HG03558 (cell line): ENCODE data around the gene GSC.
"Not testable (repeated sequence)": the region's sequence is repeated elsewhere in the genome, so short reads cannot be mapped to it uniquely, and the experiment has no call there.

Experiments
- ATAC-seq: cut with Tn5 transposase; IDR thresholded peaks from one replicate; pipeline ENCODE4 v1.9.1; 2021; ENCODE audit warnings: moderate number of reproducible peaks; ENCODE audit not compliant: unreplicated experiment; ENCODE audit errors: extremely low read depth

The GSC gene

DNA sequence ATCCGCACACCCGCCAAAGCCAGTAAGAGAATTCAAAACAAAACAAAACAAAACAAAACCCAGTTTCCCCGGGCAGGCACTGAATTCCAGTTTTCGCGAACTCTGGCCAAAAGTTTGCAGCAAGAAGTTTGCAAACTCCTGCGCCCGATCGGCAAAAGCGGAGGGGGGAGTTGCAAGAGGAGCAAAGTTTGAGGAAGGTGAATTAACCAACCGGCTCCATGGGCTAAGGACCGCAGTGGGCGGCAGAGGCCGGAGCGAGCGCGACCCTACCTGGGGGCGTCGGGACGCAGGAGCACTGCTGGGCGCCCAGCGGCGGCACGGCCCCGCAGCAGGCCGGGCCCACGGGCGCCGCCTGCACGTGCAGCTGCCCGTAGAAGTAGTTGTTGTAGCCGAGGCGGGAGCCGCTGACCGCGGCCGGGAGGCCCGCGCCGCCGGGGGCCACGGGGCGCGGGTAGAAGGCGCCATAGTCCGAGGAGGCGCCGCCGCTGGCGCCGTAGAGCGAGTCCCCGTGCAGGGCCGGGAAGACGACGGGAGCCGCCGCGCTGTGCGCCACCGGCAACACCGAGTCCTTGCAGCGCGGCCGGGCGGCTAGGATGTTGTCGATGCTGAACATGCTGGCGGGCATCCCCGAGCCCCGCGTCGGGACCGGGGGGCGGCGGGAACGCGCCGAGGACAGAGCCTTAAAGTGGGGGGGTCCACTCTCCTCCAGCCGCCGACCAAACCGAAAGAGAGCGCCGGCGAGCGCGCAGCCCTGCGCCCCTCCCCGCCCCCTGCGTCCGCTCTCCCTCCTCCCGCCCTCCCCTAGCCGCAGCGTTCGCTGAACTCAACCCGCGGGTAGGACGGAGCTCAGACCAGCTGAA is at the start of gene GSC:
Gene GSC (minus strand): TSS at position 723 of the 860 bp plus-strand sequence. CDS start 98 bp downstream, at position 625.
- ATAC-seq: no peak

DNA sequence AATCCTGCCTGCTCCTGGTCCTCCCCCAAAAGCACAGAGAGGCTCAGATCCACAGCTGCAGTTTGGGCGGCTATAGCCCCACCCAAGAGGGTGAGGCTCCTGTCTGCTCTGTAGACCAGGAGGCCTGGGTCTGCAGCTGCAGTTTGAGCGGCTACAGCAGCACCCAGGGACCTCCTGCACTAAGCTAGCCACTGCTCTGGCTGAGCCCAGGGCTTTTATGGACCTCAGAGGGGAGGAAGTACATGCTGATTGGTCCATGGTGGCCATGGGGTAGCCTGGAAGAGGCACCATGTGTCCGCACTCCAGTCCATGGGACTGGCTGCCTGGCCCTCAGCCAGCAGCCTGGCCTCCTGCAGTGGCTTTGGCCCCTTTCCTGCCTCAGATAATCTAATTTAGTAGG is 49.6 kb upstream of the GSC start:
- no peak for ATAC-seq

DNA sequence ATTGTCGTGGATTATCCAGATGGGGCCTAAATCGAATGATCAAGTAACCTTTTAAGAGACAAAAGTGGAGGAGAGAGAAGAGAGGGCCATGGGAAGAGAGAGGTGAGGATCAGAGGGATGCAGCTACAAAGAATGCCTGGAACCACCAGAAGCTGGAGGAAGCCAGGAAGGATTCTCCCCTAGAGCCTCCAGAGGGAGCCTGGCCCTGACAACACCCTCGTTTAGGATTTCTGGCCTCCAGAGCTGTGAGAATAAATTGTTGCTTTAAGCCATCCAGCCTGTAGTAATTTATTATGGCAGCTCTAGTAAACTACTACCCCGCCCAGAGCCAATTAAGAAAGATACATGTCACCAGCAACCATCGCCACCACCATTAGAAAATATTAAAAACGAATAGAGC is 46.2 kb upstream of the GSC start:
- ATAC-seq: no peak

DNA sequence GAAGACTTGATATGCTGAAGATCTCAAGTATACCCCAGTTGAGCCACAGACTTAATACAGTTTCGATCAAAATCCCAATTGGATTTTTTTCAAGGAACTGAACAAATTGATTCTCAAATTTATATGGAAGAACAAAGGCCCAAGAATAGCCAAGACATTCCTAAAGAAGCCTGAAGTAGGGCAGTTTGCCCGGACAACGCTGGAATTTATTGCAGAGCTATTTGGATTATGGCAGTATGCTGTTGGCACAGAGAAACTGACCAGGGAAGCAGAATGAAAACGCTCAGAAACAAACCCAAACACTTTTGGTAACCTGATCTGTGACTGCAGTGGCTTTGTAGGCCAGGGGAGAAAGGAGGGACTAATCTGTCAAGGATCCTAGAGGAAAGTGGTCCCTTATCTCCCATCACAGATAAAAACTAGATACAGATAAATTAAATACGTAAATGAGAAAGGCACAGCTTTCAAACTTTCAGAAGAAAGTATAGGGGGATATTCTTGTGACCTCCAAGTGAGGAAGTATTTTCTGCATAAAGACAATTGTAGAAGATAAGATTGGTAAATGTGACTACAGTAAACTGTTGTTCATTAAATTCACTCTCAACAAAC is 35.9 kb upstream of the GSC start:
- ATAC-seq: no peak

DNA sequence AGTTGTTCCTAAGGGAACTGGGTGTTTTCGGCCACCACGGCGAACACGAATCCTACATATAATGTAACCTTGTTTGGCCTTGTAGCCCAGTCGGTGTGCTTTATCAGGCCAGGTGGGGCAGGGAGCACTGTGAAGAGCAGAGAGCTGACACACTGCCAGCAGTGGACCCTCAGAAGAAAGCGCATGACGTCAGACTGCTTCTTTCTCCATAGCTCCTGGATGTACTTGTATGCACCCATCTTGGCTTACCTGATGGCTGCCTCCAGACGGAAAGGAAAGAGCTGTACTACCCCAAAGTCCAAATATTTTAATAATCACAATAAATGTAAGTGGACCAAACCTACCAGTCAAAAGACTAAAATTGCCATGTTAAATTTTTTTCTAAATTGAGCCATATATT is 31.3 kb upstream of the GSC start:
- no peak for ATAC-seq

DNA sequence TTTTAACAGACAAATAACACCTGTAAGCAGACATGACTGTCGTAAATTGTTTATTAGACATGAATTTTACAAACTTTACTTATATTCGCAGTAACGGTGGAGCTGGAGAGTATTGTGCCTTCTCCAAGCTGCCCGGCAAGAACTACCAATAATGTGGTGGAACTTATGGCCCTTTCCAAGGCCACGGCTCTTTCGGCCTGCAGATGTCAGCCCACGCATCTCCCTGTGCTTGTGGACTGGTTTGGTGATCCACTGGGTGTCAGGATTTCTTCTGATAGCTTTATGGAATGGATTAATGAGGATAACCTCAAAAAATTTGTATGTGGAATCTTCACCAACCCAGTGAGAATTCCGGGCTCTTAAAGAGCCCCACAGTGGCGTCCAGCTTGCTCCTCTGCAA is 30.9 kb upstream of the GSC start:
- ATAC-seq: not testable (repeated sequence)

DNA sequence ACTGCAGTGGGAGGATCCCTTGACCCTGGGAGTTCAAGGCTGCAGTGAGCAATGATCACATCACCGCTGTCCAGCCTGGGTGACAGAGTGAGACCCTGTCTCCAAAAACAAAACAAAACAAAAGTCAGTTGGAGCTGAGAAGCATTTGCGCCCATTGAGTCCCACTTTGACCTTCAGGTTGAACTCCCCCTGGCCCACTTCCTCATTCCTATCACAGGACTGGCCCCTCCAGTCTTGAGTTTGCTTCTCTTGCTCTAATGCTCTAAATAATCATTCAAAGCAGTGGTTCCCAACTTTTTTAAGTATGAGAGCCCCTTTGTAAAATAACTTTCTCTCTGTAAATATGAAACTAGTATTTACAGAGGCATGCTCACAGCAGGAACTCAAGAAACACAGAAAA is 28.0 kb upstream of the GSC start:
- ATAC-seq: no peak

DNA sequence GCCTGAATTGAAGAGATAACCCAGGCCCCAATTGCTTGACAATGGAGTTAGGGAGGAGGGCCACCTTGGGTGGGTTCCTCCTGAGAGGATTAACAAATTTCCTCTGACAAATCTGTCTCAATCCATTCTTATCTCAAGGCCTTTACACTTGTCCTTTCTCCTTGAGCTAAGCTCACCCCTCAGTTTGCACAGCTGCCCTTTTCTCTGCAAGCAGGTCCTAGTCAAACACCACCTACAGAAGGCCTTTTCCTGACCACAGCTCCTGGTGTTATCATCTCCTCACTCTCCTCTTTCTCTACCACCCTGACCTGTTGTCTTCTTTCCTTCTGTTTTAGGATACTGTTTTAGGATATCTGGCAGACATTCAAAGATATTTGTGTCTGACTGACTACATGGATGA is 26.4 kb upstream of the GSC start:
- no peak for ATAC-seq

DNA sequence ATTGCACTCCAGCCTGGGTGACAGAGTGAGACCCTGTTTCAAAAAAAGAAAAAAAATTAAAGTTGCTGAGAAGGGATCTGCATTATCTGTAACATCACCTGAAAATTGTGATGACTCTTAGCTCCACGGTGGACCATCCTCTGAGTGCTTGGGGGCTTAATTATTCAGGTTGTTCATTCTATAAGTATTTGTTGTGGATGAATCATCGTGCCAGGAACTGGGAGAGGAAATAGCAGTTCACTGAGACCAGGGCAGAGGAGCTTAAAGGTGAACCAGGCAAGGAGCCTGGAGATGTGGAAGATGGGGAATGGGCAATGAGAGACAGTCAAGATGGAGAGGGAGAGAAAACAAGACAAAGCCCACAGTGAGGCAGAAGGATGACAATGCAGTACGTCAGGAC is 25.5 kb upstream of the GSC start:
- no peak for ATAC-seq

DNA sequence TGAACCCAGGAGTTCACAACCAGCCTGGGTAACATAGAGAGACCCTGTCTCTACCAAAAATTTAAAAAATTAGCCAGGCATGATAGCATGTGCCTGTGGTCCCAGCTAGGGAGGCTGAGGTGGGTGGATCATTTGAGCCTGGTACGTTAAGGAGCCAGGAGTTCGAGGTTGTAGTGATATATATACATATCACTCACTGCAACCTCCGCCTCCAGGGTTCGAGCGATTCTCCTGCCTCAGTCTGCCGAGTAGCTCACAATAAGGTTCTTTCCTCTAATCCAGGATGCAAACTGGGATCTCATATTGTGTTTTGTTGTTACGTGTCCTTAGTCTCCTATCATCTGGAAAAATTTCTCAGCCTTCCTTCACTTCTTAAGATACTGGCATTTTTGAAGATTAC is 24.0 kb upstream of the GSC start:
- ATAC-seq: no peak

DNA sequence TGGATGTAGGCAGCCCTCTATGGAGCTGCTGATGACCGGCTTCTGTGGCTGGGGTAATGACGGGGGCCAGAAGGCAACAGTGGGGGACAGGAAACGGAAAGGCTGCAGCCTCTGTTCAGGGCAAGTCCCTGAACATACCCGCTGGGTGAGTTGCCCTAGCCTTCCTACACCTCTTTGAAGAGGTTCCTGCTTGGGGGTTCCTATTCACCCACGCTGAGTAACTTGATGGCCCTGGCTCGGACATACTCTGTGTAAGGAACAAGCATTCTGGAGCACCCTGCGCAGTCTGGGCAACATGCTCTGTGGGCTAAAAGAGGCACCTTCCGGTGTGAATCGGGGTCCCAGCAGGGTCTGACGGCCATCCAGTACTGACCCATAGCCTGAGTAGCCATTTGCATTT is 17.7 kb upstream of the GSC start:
- ATAC-seq: no peak

DNA sequence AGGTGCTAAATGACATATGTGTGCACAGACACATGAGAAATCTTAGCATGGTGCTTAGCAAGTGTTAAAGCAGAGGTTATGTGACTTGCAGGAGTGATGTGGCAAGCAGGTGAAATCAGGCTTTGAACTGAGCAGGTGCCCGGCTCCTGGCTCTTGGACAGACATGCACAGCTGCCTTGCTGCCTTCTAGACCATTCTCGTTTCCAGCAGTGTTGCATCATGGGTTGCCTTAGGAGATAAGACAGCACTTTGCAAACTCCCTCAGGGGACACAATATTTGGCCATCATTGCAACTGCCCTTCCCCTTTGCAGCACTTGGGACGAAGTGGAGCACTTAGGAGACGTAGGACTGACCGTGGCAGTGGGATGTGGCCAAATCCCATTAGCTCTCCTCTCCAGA is 17.2 kb upstream of the GSC start:
- ATAC-seq: no peak

DNA sequence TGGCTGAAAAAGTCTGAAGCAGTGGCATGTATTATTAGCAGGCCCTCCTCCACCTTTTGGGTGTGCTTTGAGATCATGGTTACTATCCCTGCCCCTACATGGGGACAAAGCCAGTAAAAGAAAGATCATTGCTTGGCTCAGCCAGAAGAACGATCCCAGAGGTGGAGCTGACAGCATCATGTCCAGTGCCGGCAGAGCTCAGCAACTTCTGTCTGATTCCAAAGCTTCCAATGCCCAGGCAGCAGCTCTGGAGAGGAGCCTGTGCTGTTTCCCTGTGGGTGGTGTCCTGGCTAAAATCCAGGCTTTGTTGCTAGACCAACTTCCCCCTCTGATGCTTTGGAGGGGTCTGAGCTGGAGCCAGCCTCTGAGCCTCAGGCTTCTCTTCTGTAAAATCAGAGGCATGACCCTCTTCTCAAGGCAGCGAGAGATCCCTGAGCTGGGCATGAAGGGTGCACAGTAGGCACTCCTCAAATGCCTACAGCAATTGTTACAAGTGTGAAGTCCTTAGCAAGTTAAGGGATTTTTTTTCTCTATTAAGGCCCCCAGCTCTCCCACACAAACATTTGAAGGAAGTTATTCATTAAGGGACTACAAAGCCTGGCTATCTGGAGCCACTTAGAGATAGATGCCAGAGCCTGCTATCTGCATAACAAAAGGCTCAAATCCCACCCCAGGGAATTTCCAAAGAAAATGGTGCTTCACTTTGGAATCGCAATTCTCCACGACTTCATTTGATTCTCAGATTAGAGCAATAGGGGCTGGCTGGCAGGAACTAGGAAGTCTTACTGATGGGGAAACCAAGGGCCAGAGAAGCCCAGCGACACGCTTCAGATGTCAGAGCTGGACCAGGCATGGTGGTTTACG is 10.9 kb upstream of the GSC start:
- ATAC-seq: no peak

DNA sequence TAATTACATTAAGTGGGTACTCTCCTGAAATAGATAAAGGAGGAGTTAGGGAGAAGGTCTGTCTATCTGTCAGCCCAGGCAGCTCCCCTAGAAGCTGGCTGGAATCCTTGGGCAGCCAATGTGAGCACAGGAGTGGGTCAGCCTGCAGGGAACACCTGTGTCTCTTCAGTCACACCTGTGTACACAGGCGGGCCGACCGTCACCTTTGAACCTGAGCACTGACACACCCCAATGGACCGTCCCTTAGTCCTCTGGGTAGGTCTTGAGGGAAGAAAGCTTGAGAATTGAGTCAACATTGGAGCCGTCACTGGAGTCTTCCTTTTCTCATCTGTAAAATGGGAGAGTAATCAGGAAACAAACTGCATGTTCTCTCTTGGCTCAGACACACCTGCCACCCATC is 9.8 kb upstream of the GSC start:
- no peak for ATAC-seq

DNA sequence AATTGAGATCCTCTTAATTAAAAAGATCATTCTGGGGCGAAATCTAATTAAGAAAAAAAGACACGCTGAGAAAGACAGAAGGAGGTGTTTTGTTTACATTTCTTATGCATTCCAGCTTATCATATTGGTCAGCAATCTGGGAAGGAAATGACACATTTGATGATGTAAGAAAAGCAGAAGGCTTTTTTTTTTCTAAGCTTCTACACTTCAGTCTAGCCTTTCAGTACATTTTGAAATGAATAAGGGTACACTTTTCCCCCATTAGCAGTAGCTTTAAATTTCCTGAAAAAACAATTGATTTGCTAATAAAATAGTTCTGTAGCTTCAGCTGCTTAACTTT is 5.9 kb upstream of the GSC start:
- no peak for ATAC-seq

DNA sequence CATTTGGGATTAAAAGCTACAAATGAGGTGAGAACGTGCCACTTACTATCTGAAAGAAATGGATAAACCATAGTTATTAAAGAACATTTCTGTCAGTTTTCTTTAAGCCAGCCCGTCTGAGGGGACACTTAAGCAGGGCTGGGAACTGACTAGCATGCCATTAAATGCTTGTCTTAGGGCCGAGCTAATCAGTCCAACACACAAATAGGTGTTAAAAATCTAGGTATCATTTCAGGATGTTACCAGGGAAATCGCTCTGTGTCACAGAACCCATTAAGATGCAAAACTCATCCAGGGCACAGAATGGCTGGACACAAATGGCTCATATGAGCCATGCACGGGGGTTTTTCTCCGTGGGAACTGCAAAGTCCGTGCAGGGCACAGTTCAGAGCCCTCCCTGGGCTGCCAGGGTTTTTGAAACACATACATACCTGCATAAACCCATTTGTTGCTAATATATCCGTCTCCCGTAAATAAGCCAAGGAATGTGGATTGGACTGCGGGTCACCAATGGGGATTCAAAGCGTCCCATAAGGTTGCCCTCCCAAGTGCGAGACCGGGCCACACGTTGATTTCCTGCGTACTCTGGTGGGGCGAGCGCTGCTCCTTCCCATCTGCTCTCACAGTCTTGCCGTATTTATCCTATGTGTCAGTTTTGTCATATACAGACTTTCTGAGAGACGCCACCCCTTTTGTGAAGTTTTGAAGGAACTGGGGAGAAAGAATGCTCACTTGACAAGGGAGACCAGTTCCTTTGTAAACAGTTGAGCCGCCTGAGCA is 5.4 kb upstream of the GSC start:
- no peak for ATAC-seq

DNA sequence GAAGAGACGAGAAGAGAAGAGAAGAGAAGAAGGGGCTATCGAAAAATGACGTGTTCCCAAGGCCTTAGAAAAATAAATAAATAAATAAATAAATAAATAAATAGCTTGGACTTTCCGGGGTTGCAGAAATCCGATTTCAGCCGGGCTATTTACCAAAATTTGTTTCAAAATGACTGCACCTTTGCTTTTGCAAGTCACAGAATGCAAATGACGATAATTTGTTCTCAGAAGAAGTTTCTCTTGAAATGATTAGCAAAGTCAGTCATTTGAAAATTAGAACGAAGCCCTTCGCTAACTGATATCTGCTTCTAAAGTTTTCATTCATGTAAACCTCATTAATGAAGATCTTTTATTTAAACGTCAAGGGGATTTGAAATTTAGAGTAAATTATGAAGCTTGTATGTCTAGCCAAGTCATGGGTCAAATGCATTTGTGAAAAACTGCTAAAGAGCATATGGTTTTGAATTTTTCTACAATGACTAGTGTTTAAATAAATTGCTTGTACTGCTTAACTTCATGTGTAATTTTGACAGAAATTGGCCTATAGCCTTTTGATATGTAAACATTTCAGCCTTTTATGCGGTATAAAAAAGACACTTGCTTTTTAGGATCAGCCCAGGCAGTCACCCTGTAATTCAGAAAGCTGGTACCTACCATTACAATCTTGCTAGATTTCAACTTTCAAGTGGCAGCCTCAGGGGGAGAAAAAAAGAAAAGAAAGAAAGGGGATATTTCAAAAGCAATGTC is 4.6 kb upstream of the GSC start:
- ATAC-seq: no peak

DNA sequence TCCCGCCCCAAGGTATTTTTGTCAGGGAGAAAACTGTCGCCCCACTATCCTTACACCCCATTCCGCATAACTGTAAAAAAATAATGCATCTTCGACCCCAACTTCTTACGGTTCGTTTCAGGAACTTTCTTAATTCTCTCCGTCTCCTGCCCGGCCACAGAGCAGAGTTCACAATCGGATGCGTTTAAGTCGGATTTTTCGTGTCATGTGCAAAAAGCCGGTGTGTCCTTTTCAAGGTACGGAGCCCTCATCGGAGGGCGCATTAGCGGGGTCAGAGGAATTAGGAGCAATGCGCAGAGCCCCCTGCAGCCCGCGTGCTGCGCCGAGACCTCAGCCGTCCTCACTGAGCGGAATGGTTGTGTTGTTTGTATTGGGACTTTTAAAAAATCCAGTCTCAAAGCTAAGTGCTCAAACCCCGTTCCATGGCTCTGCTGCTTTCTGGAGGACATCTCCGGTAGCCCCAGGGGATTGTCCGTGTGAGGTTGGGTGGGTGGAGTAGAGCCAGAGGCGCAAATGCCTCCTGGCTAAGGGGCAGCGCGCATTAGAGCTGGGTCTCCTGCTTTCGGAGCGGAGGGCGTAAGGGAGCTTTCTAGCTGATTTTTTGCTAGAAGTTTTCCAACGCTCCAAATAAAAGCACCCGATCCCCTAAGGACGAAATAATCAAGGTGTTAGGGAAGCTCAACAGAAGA is 3.9 kb upstream of the GSC start:
- ATAC-seq: no peak

DNA sequence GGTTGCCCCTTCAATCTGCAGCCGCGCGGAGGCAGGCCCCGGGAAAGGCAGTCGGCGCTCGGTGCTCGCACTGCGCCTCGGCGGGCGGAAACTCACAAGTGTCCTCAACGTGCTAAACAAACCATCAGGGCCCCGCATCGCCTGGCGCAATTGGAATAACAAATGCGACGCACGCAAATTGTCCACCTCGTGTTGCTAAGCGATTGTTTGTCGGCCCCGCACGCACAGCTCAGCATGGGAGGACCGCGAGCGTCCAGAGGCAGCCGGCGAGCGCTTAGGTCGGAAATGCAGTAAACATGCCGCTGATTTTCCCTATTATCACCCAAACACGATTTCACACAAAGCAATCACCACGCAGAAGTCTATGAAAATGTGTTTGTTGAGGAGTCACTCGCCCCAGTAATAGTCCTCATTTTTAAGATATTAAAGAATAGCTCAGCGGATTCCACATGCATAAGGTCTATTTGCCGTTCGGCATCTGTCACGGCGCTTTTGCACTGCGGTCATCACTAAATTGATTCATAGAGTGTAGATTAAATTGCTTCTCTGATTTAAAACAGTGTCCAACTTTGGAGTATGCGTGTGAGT is 3.2 kb upstream of the GSC start:
- no peak for ATAC-seq
